Measurements from ENCODE around the gene HSP90AB1.
A peak's percentile ranks its signal among the peaks of the same experiment; 100 is the strongest.

HSP90AB1 gene

DNA sequence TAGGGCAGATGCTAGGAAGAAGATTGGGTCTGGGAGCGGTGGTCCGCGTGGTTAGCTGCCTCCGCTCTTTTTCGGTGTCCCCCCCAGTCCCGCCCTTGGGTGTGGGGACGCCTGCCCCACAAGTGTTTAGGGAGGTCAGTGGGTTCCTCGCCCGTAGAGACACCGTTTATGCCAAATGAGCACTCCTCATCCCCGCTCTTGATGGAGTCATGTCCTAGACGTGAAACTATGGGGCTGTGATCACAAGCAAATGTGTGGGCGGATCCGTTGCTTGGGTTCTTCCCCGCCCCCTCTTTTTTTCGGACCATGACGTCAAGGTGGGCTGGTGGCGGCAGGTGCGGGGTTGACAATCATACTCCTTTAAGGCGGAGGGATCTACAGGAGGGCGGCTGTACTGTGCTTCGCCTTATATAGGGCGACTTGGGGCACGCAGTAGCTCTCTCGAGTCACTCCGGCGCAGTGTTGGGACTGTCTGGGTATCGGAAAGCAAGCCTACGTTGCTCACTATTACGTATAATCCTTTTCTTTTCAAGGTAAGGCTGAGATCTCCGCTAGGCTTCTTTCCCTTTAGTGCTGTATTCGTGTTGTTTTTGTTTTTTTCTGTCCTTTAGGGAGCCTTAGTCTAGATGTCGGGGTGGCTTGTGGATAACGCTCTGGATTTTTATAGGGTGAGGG is at the start of gene HSP90AB1:
Gene HSP90AB1, plus strand, starts transcription at position 439 of the 675 bp plus-strand sequence. CDS start 1,529 bp downstream, outside the sequence.
- TF ChIP-seq POLR2A (IDR thresholded peaks at IDR 0.05; ENCODE audit: low read length), result peak; percentile 100
- no peak for TF ChIP-seq GATA1 (IDR thresholded peaks at IDR 0.05; ENCODE audit: low read depth, low read length)
- peak; percentile 97 to 99 for DNase-seq

DNA sequence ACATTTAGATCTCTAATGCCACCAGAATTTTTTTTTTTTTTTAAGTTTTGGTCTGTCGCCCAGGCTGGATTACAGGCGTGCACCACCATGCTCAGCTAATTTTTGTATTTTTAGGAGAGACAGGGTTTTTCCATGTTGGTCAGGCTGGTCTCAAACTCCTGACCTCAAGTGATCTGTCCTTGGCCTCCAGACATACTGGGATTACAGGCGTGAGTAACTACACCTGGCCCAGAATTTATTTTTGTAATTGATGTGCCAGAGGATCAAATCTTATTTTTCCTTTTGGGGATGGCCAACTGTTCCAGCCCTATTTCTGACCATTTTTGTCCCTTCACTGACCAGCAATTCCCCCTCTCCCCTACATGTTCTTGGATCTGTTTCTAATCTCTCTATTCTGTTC is 48.2 kb upstream of the HSP90AB1 start:
- DNase-seq, result no peak
- TF ChIP-seq GATA1 (IDR thresholded peaks at IDR 0.05; ENCODE audit: low read depth, low read length) (no peak), POLR2A (IDR thresholded peaks at IDR 0.05; ENCODE audit: low read length) (no peak)

DNA sequence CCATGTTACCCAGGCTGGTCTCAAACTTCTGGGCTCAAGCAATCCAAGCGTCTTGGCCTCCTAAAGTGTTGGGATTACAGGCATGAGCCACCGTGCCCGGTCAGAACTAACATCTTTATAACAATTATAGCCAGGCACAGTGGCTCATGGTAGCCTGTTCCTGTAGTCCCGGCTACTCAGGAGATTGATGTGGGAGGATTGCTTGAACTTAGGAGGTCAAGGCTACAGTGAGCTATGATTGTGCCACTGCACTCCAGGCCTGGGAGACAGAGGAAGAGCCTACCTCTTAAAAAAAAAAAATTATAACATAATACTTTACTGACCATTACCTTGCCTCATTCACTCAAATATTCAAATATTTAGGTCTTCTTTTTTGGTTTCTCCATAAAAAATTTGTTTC is 47.0 kb upstream of the HSP90AB1 start:
- TF ChIP-seq POLR2A (IDR thresholded peaks at IDR 0.05; ENCODE audit: low read length) (no peak), GATA1 (IDR thresholded peaks at IDR 0.05; ENCODE audit: low read depth, low read length) (no peak)
- no peak for DNase-seq

GRCh38 chr6:44201200-44201599 is 45.7 kb upstream of the HSP90AB1 start:
- TF ChIP-seq POLR2A (IDR thresholded peaks at IDR 0.05; ENCODE audit: low read length), result no peak
- TF ChIP-seq GATA1 (IDR thresholded peaks at IDR 0.05; ENCODE audit: low read depth, low read length), result no peak
- no peak for DNase-seq

DNA sequence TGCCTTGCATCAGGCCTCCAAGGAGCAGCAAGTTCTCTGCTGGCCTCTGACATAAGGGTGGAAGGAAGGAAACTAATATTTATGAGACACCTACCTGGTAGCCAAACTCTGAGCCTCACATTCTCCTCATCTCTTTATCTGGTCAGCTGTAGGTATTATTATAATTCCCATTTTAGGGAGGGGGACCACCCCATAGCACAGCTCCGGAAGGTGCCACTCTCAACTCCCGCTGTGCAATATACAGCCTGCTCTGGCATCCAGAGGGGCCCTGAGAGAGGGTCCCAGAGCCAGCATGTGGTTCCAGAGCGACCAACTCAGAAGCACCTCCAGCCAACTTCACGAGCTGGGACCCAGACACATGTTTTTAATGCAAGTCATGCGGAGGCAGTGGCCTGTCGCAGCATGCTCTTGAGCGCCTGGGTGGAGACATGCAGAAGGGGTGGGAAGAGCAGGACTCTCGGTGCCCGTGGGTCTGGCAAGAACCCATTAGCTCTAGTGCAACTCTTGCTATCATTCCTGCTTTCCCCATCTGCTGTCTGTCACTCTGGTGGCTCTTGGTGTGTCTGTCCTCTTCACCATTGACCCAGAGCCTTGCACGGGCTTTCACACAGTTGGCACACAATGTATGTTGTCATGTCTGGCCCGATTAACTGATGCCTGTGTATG is 45.1 kb upstream of the HSP90AB1 start:
- TF ChIP-seq GATA1 (IDR thresholded peaks at IDR 0.05; ENCODE audit: low read depth, low read length) (no peak), POLR2A (IDR thresholded peaks at IDR 0.05; ENCODE audit: low read length) (no peak)
- DNase-seq, result no peak

GRCh38 chr6:44202332-44202971 is 44.4 kb upstream of the HSP90AB1 start:
- TF ChIP-seq POLR2A (IDR thresholded peaks at IDR 0.05; ENCODE audit: low read length) (no peak), GATA1 (IDR thresholded peaks at IDR 0.05; ENCODE audit: low read depth, low read length) (no peak)
- no peak for DNase-seq

- no peak for DNase-seq
- TF ChIP-seq POLR2A (IDR thresholded peaks at IDR 0.05; ENCODE audit: low read length) (no peak), GATA1 (IDR thresholded peaks at IDR 0.05; ENCODE audit: low read depth, low read length) (no peak)
Observed at GRCh38 chr6:44202972-44203750, 43.7 kb upstream of the HSP90AB1 start.

DNA sequence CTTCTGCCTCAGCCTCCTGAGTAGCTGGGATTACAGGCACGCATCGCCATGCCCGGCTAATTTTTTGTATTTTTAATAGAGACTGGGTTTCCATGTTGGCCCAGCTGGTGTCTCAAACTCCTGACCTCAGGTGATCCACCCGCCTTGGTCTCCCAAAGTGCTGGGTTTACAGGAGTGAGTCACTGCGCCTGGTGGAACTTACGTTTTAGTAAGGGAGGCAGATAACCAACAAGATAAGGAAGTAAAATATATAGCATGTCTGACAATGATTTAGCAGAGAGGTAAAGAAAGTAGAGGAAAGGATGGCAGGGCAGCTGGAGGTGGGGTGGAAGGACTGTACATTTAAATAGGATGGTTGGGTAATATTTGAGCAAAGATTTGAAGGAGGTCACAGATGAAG is 42.9 kb upstream of the HSP90AB1 start:
- no peak for TF ChIP-seq GATA1 (IDR thresholded peaks at IDR 0.05; ENCODE audit: low read depth, low read length)
- no peak for TF ChIP-seq POLR2A (IDR thresholded peaks at IDR 0.05; ENCODE audit: low read length)
- DNase-seq, result no peak

- DNase-seq, result no peak
- TF ChIP-seq POLR2A (IDR thresholded peaks at IDR 0.05; ENCODE audit: low read length) (no peak), GATA1 (IDR thresholded peaks at IDR 0.05; ENCODE audit: low read depth, low read length) (no peak)
Observed at GRCh38 chr6:44207966-44208365, 38.9 kb upstream of the HSP90AB1 start.

GRCh38 chr6:44211284-44211683 is 35.6 kb upstream of the HSP90AB1 start:
- TF ChIP-seq POLR2A (IDR thresholded peaks at IDR 0.05; ENCODE audit: low read length) (no peak), GATA1 (IDR thresholded peaks at IDR 0.05; ENCODE audit: low read depth, low read length) (no peak)
- no peak for DNase-seq

DNA sequence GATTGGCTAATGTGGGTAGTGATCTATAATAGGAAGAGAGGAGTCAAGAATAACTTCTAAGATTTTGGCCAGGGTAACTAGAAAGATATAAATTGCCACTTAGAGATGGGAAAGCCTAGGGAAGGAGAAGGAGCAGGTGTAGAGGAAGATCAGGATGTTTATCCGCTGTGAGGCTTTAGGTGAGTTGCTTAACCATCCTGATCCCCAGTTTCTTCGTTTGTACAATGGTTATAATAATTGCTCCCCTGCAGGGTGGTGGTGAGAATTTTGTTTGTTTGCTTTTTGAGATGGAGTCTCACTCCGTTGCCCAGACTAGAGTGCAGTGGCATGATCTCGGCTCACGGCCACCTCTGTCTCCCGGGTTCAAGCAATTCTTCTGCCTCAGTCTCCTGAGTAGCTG is 32.6 kb upstream of the HSP90AB1 start:
- TF ChIP-seq GATA1 (IDR thresholded peaks at IDR 0.05; ENCODE audit: low read depth, low read length) (no peak), POLR2A (IDR thresholded peaks at IDR 0.05; ENCODE audit: low read length) (no peak)
- no peak for DNase-seq

- peak in 1 of 2 experiments; percentile 29 for DNase-seq
- TF ChIP-seq GATA1 (IDR thresholded peaks at IDR 0.05; ENCODE audit: low read depth, low read length), result no peak
- TF ChIP-seq POLR2A (IDR thresholded peaks at IDR 0.05; ENCODE audit: low read length), result no peak
Observed at GRCh38 chr6:44216677-44217331, 30.1 kb upstream of the HSP90AB1 start, which contains the start of gene MYMX. MYMX (plus strand) TSS chr6:44216926; CDS start chr6:44217472, 546 bp downstream.

All from erythroblast (primary cell).